GM21381 (cell line): Measurements from ENCODE around the gene PSMG2.
"Not testable (repeated sequence)": the region's sequence is repeated elsewhere in the genome, so short reads cannot be mapped to it uniquely, and the experiment has no call there.

ENCODE experiments used
- ATAC-seq: cut with Tn5 transposase; IDR thresholded peaks from one replicate; pipeline ENCODE4 v1.9.1; 2021; ENCODE audit warnings: mild to moderate bottlenecking, moderate library complexity; ENCODE audit not compliant: unreplicated experiment

Gene PSMG2

DNA sequence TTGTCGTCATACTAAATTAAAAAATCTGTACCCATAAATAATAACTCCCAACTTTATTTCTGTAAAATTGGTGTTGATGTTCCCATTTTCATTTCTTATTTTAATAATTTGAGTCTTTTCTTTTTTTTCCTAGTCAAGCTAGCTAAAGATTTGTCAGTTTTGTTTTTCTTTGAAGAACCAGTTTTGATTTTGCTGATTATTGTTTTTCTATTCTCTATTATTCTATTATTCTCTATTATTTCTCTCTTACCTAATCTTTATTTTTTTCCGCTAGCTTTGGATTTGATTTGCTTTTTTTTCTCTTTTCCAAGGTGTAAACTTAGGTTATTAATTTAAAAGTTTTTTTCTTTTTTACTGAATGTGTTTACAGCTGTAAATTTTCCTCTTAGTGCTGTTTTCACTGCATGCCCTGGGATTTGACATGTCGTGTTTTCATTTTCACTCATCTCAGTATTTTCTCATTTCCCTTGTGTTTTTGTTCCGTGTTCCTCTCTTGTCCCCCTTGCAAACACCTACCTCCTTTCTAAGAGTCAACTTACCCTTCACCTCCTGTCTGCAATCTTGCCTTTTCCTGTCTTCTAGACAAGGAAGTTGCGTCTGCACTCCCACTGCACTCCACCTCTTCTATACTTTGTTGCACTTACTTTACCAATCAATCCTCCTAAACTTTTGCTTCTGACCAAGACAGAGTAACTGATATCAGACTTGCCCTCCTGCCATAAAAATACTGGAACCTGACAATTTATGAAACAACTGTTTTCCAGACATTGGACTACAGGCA, 18.8 kb downstream of the PSMG2 start:
- no peak for ATAC-seq

DNA sequence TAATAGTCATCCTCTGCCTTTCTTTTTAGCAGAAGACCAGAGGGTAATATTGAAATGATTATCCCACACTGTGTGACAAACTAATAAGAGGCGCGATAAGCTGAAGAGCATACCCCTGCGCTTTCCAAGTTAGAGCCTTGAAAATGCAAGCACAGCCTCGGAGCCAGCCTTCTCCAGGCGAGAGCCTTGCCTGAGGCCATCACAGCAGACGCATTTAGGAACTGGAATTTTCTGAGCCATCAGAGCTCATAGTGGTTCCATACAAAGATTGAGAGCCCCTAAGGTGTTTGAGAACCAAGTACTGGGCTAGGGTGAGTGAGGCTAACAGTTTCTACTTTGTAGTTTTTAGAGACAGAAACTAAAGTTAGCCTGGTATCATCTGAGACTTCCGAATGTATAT, 19.9 kb downstream of the PSMG2 start:
- ATAC-seq = no peak

DNA sequence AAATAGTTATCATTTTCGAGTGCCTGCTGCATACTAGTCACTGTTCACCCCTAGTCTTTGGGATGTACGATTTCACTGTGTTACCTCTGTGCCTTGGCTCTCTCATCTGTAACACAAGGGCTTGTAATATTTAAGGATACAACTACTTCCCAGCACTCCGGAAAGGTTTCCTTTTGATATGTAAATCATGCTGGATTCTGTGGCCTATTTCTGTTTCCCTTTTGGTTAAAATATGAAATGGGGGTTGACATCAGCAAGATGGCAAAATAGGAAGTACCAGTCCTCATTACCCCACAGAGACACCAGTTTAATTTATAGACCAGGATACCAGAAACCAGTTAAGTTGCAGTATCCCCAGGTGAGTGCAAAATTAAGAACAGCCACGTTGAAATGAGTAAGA, 23.5 kb downstream of the PSMG2 start:
- no peak for ATAC-seq

DNA sequence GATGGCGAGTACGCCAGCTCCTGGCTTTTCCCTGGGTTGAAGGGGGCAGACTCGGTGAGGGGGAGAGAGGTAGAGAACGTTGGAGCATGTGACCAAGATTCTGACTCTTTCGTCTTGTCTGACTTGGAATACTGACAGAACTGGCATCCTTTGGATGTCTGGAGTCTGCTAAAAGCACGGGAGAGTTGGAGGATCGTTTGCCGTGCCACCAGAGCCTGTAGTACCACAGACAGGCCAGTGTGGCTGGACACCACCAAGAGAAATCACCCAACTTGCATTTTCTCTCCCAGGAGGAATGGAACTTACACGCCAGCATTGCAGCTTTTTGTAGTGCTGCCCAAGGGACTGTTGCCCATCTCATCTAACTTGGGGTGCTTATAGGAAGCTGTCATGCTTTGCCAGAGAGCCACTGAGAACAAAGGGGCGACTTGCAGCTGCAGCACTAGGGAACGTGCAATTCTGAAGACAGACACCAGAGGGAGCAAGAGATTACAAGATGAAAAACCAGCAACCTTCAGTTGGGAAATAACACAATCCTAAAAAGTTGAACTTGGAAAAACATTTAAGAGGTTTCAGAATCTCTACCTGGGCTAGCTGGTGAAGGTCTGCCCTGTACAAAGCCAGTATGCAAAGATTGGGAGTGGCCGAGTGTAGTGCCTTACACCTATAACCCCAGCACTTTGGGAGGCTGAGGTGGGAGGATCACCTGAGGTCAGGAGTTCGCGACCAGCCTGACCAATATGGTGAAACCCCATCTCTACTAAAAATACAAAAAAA, 24.1 kb downstream of the PSMG2 start:
- no peak for ATAC-seq

DNA sequence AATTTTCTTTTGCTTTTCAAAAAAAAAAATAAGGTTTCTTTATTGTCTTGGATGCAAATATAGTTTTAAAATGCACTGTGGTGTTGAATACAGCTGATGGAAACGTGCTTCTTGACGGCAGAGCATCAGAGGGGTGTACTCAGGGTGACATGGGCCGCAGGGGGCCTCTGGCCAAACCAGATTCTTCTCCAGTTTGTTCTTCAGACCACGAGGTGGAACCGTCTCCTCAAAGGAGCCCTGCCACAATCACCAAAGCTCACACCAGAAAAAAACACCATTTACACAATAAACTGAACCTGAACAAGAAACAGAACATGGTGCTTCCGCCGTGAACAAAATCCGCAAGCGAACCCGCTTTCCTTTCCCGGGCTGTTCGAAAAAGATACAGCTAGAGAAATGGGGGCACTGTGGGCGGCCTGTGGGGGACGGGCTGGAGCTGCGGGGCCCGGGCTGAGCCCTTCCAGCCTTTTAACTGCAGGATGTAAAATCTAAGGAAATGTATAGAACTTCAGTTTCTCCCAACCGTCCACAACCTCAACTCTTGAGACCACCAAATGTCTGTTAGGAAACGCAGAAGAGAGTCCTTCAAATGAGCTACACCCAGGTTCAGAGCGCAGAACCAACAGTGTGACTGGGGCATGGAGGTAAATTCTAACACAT, 34.5 kb downstream of the PSMG2 start:
- no peak for ATAC-seq

DNA sequence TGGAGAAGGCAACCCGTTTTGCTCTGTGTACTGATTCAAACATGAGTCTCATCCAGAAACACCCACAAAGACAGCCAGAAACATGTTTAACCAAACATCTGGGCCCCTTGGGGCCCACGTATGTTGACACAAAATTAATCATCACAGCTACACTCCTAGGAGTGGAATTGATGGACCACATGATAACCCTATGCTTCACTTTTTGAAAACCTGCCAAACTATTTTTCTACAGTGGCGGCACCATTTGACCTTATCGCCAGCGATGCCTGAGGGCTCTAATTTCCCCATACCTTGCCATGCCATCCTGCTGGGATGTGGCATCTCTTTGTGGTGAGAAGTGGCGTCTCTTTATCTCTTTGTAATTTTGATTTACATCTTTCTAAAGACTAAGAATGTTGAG, 38.5 kb downstream of the PSMG2 start:
- ATAC-seq = no peak

DNA sequence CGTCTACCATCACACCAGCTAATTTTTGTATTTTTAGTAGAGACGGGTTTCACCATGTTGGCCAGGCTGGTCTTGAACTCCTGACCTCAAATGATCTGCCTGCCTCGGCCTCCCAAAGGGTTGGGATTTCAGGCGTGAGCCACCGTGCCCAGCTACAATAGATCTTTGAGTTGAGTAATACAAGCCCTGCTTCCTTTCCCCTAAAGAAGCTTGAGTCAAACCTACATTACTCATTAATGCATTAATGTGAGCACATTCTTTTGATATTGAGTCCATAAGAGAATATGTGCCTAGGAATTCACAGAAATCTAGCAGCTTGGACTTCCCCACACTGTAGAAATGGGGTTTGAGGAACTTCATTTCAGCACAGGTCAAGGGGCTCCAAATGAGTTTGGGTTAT, 39.6 kb downstream of the PSMG2 start:
- ATAC-seq = no peak

DNA sequence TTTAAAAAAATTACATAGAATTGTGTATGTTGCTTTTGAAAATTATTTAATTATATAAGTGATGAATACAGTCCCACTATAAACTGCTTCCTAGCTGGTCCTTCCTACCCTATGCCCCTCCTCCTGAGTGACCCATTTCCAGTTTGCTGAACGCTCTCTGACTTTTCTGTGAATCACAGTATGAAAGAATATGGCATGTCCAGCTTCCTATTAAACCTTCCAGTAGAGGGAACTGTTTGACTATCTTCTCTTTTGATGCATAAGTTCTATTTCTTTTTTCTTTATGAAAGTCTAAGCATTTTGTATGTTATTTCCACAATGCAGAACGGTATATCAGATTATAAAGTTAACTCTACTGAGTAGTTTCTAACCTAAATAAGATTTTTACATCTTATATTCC, 41.3 kb downstream of the PSMG2 start:
- no peak for ATAC-seq

DNA sequence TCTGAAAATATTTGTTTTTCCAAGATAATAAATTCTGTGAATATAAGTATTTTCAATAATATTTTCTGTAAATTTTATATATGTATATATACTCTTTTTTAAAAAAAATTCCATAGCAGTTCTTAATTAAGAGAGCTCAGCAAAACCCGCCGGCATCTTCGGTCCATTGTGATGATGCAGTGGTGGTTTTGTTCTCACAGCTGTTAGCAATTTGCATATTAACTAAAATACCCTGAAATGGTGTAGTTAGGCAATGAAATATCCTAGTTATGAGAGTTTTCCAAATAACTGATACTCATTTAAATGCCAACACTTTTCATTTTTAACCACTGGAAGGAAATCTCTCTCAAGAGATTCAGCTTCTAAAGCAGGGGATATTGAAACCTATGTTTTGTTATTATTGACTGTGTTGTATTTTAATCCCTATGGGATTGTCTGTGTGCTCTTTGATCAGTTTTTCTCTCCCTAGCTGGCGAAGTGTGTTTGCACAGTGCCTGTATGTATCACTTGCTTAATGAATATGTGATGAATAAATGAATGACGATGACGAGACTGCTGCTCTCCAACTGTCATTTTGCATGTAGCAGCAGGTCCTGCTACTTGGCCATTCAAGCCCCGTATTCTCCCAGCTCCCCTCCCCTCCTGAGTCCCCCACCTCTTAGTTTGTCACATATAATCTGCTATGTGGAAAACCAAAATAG, 42.4 kb downstream of the PSMG2 start:
- no peak for ATAC-seq

DNA sequence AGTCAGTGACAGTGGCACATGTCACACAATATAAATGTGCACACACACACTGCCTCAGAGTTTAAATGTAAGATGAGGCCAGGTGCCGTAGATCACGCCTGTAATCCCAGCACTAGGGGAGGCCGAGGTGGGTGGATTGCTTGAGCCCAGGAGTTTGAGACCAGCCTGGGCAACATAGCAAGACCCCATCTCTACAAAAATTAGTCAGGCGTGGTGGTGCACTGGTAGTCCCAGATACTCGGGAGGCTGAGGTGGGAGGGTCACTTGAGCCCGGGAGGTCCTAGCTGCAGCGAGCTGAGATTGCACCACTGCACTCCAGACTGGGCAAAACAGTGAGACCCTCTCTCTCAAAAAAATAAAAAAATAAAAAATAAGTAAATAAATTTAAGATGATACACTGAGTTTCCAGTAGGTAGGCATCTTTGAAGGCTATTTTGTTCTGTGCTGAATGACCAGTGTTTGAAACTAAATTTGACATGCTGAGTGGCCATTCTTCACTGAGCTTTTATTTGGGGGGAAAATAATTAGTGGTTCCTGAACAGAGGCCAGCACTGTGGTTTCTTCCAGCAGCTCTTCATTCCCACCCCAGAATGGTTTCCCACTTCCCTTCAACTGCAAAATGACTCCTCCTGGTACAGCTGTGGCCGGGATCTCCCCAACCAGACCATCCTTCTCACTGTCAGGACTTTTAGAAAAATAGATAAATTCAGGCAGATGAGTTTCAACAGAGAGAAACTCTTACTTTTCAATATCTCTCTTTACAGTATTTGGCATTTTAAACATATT, 44.9 kb downstream of the PSMG2 start:
- no peak for ATAC-seq

DNA sequence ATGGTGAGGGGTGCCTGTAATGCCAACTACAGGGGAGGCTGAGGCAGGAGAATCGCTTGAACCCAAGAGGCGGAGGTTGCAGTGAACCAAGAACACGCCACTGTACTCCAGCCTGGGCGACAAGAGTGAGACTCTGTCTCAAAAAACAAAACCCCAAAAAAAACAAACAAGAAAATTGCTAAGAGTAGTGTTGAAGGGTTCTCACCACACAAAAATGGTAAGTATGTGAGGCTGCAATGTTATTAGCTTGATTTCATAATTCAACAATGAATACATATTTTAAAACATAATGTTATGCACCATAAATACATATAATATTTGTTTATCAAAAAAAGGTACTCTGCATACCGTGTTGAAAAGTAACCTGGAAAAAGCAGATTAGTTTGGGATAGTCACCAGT, 45.8 kb downstream of the PSMG2 start:
- ATAC-seq = no peak

DNA sequence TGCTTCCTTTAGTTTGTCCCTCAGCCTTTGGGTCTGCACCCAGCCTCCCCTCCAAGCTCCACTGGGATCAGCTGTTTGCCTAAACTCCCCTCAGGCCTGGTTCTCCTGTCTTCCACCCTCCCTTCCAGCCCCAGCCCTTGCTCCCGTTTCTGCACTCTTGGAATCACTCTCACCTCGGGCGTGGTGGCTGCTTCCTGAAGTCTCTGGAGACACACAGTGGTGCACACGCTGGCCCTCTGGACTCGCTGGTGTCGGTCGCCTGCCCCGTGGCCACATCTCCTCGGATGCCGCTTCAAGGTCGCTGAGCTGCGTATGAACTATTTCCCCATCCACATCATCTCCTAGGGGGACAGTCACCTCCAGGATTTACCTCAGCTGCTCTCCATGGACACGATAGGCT, 46.3 kb downstream of the PSMG2 start:
- ATAC-seq = no peak

DNA sequence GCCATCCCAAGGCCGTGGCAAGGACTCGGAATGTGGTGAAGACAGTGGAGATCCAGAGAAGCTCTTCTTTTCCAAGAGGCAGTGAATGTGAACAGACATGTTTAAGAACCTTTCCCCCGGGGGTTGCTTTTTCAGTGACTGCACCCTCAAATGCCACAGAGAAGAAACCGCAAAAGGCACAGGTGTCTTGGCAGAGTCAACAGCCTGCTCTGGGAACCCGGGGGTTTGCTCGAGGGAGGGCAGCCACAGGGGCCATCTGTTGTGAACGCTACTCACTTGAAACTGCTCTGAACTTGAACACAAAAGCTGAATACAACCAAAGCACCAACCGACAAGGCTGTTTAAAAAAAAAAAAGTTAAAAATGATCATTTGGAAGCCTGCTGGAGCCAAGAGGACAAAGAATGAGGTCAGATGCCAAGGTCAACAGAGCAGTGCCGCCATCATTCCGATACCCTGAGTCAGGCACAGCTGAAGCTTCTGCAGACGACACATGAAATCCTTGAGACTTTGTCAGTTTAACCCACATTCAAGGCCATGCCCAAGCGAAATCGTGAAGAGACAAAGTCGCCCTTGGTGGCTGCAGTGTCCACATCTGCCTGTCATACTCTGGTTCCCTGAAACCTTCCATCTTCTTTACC, 47.4 kb downstream of the PSMG2 start:
- no peak for ATAC-seq

DNA sequence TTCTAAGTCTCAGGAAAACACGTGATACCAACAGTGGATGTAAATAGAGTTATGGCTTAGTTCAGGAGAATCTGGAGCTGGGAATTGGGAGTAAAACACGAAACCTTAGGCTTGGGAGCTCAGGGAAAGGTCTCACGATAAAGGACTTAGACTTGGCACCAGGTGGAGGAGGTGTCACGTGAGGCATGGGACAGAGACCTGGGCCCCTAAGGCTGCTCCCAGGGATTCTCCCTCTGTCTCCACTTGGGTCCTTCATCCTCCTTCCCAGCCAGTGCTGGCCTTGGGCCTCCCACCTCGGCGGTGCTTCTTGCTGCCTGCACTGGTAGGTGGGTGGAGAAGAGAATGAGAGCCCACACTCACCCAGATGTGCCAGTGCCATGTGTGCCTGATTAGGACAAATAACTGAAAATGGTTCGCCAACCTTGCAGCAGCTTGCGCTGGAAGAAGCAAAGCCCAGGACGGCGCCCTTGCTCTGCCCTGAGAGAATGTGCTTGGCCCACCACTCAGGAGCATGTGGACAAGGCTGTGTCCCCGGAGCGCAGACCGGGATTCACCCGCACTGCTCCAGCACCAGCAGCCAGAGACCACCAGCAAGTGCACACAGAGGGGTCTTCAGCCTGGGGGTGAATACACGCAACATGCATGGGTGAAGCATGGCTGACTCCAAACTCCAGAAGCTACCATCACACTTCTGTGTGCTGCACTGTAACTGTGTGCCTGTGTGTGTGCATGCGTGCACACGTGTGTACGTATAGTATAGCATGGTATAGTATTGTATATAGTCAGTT, 48.1 kb downstream of the PSMG2 start:
- ATAC-seq = no peak

DNA sequence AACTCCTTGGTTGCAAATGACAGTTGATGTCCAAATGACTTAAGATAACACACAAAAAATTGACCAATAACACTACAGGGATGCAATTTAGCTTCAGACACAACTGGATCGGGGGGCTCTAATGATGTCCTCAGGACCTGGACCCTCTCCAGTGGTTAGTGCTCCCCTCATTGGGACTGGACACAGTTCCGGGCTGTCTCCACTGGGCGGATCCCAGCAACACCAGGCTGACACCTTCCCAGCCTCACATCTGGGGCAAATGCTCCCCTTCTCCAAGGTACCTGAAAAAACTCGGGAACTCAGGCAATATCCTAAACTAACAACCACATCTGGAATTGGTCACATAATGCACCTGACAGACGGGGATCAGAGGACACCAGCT, 48.7 kb downstream of the PSMG2 start:
- ATAC-seq = no peak

DNA sequence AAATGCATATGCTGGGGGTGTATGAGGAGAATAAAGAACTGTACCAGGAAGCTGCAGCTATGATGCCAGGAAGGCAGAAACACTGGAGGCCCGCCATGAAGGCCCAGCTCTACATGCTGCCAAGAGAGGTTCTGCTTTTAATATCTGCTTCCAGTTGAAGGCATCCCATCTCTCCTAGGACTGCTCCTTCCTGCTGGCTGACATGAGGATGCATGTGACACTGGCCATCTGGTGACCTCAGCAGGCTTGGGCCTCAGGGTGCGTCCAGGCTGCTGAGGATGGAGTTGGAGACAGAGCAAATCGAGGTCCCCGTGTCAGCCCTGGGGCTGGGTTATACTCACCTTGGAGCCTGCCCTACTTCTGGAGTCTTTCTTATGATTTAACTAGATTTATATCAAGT, 49.0 kb downstream of the PSMG2 start:
- no peak for ATAC-seq

DNA sequence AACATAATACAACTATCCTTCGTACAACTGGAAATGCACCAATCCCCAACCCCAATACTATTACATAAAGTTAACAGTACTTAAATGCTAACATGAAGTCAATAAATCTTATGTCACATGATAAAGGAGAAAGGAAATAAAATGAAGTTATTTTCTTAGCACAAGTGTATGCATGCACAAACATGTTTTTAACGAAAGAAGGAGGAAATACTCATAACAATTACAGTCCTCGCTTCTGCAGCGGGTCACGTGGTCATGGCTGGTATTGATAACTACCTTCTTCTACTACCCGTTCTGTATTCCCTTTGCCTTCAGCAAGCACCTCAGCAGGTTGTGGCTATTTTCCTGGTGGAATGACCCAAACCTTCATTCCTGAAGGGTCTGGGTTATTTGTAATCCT, 51.7 kb downstream of the PSMG2 start:
- ATAC-seq = no peak

DNA sequence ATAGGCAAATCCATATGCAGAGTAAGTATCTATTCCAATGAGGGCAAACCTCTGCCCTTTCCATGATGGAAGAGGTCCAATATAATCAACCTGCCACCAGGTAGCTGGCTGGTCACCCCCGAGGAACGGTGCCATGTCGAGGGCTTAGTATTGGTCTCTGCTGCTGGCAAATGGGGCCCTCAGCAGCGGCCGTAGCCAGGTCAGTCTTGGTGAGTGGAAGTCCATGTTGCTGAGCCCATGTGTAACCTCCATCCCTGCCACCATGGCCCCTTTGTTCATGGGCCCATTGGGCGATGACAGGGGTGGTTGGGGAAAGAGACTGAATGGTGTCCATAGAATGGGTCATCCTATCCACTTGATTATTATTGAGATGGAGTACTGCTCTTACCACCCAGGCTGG, 52.8 kb downstream of the PSMG2 start:
- not testable (repeated sequence) for ATAC-seq

DNA sequence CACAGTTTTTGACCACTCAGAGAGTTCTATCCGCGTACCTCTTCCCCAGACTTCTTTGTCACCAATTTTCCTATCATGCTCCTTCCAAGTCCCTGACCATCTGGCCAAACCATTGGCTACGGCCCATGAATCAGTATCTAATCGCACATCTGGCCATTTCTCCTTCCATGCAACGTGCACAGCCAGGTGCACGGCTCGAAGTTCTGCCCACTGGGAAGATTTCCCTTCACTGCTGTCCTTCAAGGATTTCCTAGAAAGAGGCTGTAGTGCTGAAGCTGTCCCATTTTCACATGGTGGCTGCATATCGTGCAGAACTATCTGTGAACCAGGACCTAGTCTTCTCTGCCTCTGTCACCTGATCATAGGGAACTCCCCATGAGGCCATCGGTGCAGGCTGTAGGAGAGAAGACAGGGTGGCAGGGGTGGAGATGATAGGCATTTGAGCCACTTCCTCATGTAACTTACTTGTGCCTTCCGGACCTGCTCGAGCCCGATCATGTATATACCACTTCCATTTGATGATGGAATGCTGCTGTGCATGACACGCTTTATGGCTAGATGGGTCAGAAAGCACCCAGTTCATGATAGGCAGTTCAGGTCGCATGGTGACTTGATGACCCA, 53.9 kb downstream of the PSMG2 start:
- not testable (repeated sequence) for ATAC-seq
